Psoas muscle (tissue), 8 donors: ENCODE results near the gene CPD. TPM values are rescaled to one million over a fixed set of nuclear protein-coding genes. Genes with fewer than 3 reads are reported as not detected.

ENCODE experiments used
- ATAC-seq, 4 donors: fragments of 200-7000 bp; cut with Tn5 transposase; one replicate each; pipeline ENCODE4 v1.9.1; 2020; ENCODE audit warnings: moderate library complexity in 3 of 4, mild to moderate bottlenecking in 2 of 4
- DNase-seq, 2 donors: peaks; one replicate each; pipeline ENCODE4 v3.0.0-alpha.2; 2020
- H3K27ac ChIP-seq: fragments of 200-600 bp; one replicate; pipeline ENCODE4 v1.8.0; 2022
- H3K27me3 ChIP-seq, 3 donors: fragments of 200-600 bp in 1 of 3; one replicate each; pipeline versions ENCODE4 v1.6.1 to v1.8.0; 2013 to 2022; ENCODE audit warnings: low read length in 2 of 3, mild to moderate bottlenecking in 2 of 3, moderate library complexity in 1 of 3; ENCODE audit not compliant: insufficient read depth in 3 of 3
- H3K36me3 ChIP-seq, 2 donors: fragments of 200-600 bp in 1 of 2; one replicate each; pipeline versions ENCODE4 v1.6.1 to v1.8.0; 2013 to 2022; ENCODE audit warnings: low read depth in 1 of 2, mild to moderate bottlenecking in 1 of 2, moderate library complexity in 1 of 2; ENCODE audit not compliant: insufficient read depth in 1 of 2
- H3K4me1 ChIP-seq: fragments of 200-600 bp; one replicate; pipeline ENCODE4 v1.8.0; 2022
- H3K4me3 ChIP-seq: fragments of 200-600 bp; one replicate; pipeline ENCODE4 v1.8.0; 2022; ENCODE audit warnings: mild to moderate bottlenecking
- H3K9me3 ChIP-seq: fragments of 200-600 bp; one replicate; pipeline ENCODE4 v1.8.0; 2022
- CTCF ChIP-seq: fragments of 200-600 bp; IDR thresholded peaks from one replicate; pipeline ENCODE4 v1.8.0; 2022; ENCODE audit warnings: antibody characterized with exemption
- WGBS, 3 donors: extraction: QIAGEN DNeasy Blood & Tissue Kit; methylation state at CpG; one replicate each; pipeline versions ENCODE4 v1.1.6 to v1.1.7; 2013; 5-methylcytosine and 5-hydroxymethylcytosine counted together
- intact Hi-C, 2 donors: fragments of 100-400 bp; cut with DNase I; formaldehyde crosslinking; loops; one replicate each; pipeline versions ENCODE4 v1.11.0 to v1.14.2; 2022
- polyA plus RNA-seq, 3 donors: library from polyadenylated mRNA; stranded (reverse); fragments of 200-250 nt; gene quantifications; one replicate each; pipeline ENCODE4 v1.2.3, GENCODE V29; 2013
- total RNA-seq, 4 donors: library from RNA; stranded (reverse); fragmentation: NEBNext Ultra II Directional in 2 of 4; extraction: Animal tissue kit (Norgen Biotek cat#: 25700) in 2 of 4; gene quantifications; one replicate each; pipeline versions ENCODE4 v1.2.1 to v1.2.4, GENCODE V29; 2021 to 2023
- donor health status: healthy with polysubstance abuse.
- donor health status: DM: no; HTN: no; CAD: no; lungs with moderate emphysema.
- donor health status: Bipolar disorder and iron deficiency.
- donor health status: healthy.
- donor health status: DM: yes; HTN: yes; CAD: no.
- donor health status: DM: no; HTN: no; CAD: no.
- donor health status: DM: no; HTN: no; CAD: no.
- donor health status: DM: yes; HTN: yes; CAD: no.

Gene CPD
- total and polyA plus RNA-seq, 7 donors = 5.6 to 29.3 (median 18.6) TPM

DNA sequence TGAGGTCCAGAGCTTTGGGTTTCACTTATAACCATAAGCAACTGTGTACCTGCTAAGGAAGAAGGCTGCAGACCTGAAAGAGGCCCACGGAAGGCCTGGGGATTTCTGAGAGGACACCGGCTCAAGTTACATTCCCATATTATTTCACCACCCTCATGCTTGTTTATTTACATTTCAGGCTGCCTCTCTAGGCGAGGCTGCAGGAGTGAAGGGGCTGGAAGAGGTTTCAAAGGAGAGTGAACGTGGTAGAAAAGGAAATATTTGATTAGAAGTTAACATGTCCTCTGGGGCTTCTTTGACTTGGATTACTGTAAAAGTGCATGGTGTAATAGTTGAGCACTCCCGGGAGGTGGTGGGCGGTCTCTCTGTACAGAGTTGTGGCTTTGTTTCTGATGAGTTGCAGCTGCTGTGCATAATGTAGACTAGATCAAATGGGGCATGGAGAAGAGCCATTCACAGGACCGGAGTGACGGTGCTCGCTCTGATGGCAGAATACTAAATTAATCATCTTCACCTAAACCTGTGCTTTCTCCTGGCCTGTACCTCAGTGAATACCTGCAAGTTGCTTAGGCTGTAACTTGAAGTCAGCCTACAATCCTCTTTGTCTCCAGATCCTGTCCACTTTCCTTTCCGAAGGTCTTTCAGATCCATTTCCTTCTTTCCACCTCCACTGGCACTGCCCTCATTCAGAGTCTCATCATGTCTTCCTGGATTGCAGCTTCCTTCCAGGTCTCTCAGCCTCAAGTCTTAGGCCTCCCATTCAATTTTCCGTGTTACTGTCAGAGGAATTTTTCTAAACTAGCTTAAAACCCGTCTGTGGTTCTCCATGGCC, 1.9 kb upstream of the CPD start:
- Histone ChIP-seq H3K27me3 (no peaks in the 10 kb centered on the region), H3K27ac (no peak overlapping the region), H3K9me3 (no peaks in the 10 kb centered on the region), H3K36me3 (no peaks in the 10 kb centered on the region), H3K4me1 (peaks cover 20% of the 10 kb centered on the region), H3K4me3 (no peak overlapping the region)
- DNase-seq (no peak), ATAC-seq (no peak)
- intact Hi-C loops = no loop called here
- TF ChIP-seq CTCF = no peak
- WGBS, 3 donors = 61 to 67% (median 64%) methylated on average over 12 of the region's 12 CpGs

DNA sequence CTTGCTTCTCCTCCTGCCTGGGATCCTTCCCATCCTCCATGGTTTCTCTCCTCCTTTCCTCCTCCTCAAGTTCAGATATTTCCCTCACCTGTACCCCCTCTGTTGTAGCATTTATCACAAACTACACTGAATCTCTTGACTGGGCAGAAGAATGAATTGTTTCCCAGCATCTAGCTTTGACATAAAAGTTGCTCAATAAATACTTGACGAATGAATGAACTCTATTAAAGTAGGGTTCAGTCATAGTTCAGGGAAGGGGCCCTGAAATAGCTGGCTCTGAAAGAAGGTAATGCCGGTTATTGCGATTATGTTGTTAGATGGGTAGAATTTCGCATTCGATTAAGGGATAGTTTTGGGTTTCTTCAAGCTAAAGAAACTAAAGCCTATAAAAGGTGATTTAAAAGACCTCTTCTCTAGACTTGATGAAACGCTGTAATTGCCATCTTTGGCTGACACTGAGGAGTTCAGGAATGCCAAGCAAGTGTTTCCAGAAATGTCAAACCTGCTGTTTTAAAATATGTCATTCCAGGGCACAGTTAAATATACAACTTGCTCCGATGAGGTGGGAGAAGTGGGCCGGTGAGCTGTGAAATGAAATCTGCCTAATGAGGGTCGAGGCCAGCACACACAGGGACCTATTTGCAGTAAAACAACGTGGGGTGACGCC, 1.0 kb upstream of the CPD start:
- TF ChIP-seq CTCF = no peak
- intact Hi-C loops = no loop called here
- Histone ChIP-seq H3K36me3 (no peaks in the 10 kb centered on the region), H3K27ac (peak overlapping the region; percentile 86), H3K9me3 (no peaks in the 10 kb centered on the region), H3K4me3 (peak overlapping the region; percentile 95), H3K27me3 (no peaks in the 10 kb centered on the region), H3K4me1 (peaks cover 28% of the 10 kb centered on the region)
- WGBS, 3 donors = 69 to 73% (median 72%) methylated on average over 11 of the region's 11 CpGs
- ATAC-seq (no peak), DNase-seq (no peak)

DNA sequence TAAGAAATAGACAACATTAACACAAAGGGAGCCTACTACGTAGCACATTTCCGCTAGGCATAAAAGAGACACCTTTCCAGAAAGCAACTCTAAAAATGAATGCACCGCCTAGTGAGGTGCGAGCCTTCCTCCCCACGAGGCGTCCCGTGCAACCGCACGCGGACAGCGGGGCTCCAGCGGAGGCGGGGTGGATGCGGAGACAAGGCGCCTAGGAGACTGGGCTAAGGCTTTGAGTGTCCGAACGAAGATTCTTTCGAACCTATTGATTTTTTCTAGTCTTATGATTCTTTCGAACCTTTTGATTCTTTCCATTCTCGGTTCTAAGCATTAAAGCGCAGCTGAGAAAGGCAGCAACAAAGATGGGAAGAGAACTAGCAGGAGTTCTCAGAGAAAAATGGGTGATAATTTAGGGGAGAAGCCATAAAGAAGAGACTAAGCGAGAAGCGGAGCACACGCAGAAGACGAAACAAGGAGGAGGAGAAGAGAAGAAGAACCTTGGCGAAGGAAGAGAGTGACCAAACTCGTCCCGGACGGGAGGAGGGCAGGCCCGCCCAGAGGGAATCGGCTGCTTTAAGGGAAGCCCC, 394 bp upstream of the CPD start:
- DNase-seq = peak in 1 of 2 donors; percentile 59
- intact Hi-C loops = no loop called here
- Histone ChIP-seq H3K4me3 (peak overlapping the region; percentile 95), H3K36me3 (no peaks in the 10 kb centered on the region), H3K9me3 (no peaks in the 10 kb centered on the region), H3K27me3 (no peaks in the 10 kb centered on the region), H3K4me1 (peaks cover 35% of the 10 kb centered on the region), H3K27ac (peak overlapping the region; percentile 86)
- WGBS, 3 donors = 2 to 5% (median 4%) methylated on average over 29 to 31 of the region's 31 CpGs
- ATAC-seq = peak in 3 of 4 donors; percentile 39 to 58 (median 39)
- TF ChIP-seq CTCF = peak; percentile 4

DNA sequence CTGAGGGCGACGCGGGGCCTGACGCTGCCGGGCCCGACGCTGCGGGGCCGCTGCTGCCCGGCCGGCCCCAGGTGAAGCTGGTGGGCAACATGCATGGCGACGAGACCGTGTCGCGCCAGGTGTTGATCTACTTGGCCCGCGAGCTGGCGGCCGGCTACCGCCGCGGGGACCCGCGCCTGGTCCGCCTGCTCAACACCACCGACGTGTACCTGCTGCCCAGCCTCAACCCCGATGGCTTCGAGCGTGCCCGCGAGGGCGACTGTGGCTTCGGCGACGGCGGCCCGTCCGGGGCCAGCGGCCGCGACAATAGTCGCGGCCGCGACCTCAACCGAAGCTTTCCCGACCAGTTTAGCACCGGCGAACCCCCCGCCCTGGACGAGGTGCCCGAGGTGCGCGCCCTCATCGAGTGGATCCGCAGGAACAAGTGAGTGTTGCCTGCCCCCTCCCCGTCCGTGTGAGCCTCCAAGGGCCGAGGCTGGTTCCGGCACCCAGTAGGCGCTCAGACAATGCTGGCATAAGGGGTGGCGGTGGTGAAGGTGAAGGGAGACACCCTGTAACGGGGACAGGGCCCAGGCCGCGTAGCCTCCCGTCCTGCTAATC, 676 bp downstream of the CPD start:
- no peaks in the 10 kb centered on the region for H3K9me3 ChIP-seq
- H3K4me3 ChIP-seq = peak overlapping the region; percentile 95
- H3K4me1 ChIP-seq = peaks cover 43% of the 10 kb centered on the region
- WGBS, 3 donors = 0 to 1% (median 1%) methylated on average over 59 to 68 of the region's 68 CpGs
- intact Hi-C loops = no loop called here
- H3K27ac ChIP-seq = peak overlapping the region; percentile 86
- no peaks in the 10 kb centered on the region for H3K36me3 ChIP-seq
- peak; percentile 11 to 39 (median 19) for ATAC-seq
- H3K27me3 ChIP-seq = no peaks in the 10 kb centered on the region
- no peak for TF ChIP-seq CTCF
- DNase-seq = peak; percentile 23 to 57
